ENCODE measurements around the gene RLBP1.

DNA sequence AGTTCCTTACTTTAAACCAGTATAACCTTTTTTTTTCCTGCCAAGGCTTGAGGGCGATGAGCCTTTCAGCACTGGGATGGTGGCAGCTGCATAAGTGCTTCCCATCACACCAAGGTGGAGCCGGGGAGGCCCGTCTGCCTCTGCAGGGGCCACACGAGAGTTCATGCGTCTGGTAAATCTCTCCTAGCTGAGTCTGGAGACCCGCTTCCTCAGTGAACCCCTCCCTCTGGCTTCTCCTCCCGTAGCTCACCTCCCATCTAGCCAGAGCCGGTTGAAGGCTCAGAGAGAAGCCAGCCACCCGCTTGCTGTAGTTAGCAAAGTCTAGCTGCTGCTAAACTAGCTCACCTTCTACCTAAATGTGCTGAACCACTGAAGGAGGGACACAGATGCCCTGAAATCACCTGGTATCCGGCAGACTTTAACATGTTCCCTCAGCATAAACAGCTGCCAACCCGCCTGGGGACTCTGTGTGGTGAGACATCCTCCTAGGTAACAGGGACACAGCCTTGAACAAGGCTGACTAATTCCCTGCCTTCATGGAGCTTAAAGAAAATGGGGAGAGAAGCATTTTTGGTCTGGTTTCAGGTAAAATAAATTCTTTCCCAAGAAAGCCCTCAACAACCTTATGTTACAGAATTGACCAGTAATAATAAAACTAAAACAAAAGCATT, 42.9 kb downstream of the RLBP1 start:
- TF ChIP-seq, protein P1, sequence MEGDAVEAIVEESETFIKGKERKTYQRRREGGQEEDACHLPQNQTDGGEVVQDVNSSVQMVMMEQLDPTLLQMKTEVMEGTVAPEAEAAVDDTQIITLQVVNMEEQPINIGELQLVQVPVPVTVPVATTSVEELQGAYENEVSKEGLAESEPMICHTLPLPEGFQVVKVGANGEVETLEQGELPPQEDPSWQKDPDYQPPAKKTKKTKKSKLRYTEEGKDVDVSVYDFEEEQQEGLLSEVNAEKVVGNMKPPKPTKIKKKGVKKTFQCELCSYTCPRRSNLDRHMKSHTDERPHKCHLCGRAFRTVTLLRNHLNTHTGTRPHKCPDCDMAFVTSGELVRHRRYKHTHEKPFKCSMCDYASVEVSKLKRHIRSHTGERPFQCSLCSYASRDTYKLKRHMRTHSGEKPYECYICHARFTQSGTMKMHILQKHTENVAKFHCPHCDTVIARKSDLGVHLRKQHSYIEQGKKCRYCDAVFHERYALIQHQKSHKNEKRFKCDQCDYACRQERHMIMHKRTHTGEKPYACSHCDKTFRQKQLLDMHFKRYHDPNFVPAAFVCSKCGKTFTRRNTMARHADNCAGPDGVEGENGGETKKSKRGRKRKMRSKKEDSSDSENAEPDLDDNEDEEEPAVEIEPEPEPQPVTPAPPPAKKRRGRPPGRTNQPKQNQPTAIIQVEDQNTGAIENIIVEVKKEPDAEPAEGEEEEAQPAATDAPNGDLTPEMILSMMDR (IDR thresholded peaks at IDR 0.05; ENCODE audit: poor library complexity) = no peak
- TF ChIP-seq EZH2 (IDR thresholded peaks at IDR 0.05; ENCODE audit: borderline replicate concordance) = no peak
